H1 (cell line): Measurements from ENCODE around the gene WDR35. TPM values are rescaled to one million over a fixed set of nuclear protein-coding genes. Genes with fewer than 3 reads are reported as not detected.

Source experiments
- CTCF ChIA-PET: fragments of 300-600 bp; sonication (Branson Sonifier 250); formaldehyde crosslinking; loops from one replicate; lab custom pipeline; 2021; ENCODE audit not compliant: partially characterized antibody; lab: Charles Lee
- POLR2A ChIA-PET: fragments of 300-600 bp; sonication (Branson Sonifier 250); formaldehyde crosslinking; loops from one replicate; lab custom pipeline; 2021; ENCODE audit warnings: inconsistent platforms; ENCODE audit not compliant: partially characterized antibody; lab: Charles Lee
- DNase-seq, 2 experiments: peaks; one replicate each; pipeline versions ENCODE4 v3.0.0 to v3.0.0-alpha.2; 2010 to 2022; ENCODE audit warnings: low spot score in 2 of 2, low read depth in 1 of 2, mixed read lengths in 1 of 2
- FAIRE-seq: peaks from 2 replicates; lab custom pipeline; 2011; peaks lifted over from hg19 to GRCh38; lab: Jason Lieb, UNC
- H2AFZ ChIP-seq: 2 replicates; pipeline ENCODE4 v1.8.1; 2012; ENCODE audit warnings: low read length, inconsistent platforms
- H2AK5ac ChIP-seq: 2 replicates; pipeline ENCODE4 v1.6.1; 2013; ENCODE audit warnings: low read depth, low read length
- H2BK120ac ChIP-seq: replicated peaks from 2 replicates; pipeline ENCODE3; 2013; ENCODE audit warnings: low read depth, low read length, inconsistent platforms
- H2BK12ac ChIP-seq: 2 replicates; pipeline ENCODE4 v1.6.1; 2013; ENCODE audit warnings: low read depth, low read length
- H2BK15ac ChIP-seq: 2 replicates; pipeline ENCODE4 v1.6.1; 2013; ENCODE audit warnings: low read length
- H2BK20ac ChIP-seq: 2 replicates; pipeline ENCODE4 v1.6.1; 2013; ENCODE audit warnings: low read length
- H2BK5ac ChIP-seq: 2 replicates; pipeline ENCODE4 v1.6.1; 2013; ENCODE audit warnings: low read depth, low read length
- H3K14ac ChIP-seq: 2 replicates; pipeline ENCODE4 v1.6.1; 2013; ENCODE audit warnings: inconsistent platforms; ENCODE audit not compliant: insufficient read length
- H3K18ac ChIP-seq: 2 replicates; pipeline ENCODE4 v1.6.1; 2013; ENCODE audit warnings: low read length; ENCODE audit errors: extremely low read depth
- H3K23ac ChIP-seq: 2 replicates; pipeline ENCODE4 v1.6.1; 2013; ENCODE audit warnings: inconsistent platforms; ENCODE audit not compliant: insufficient read length
- H3K23me2 ChIP-seq: 2 replicates; pipeline ENCODE4 v1.6.1; 2013; ENCODE audit warnings: low read depth, low read length
- H3K27ac ChIP-seq: 2 replicates; pipeline ENCODE4 v1.6.1; 2011; ENCODE audit warnings: low read depth, low read length, inconsistent platforms
- H3K27me3 ChIP-seq, 4 experiments: replicated peaks in 1 of 4; 1 replicate in 1 of 4; 2 replicates in 3 of 4; pipeline versions ENCODE4 v1.6.1 to v1.8.1; 2011 to 2013; ENCODE audit warnings: low read length in 3 of 4, mild to moderate bottlenecking in 3 of 4, inconsistent platforms in 2 of 4, mixed read lengths in 2 of 4, moderate library complexity in 1 of 4; ENCODE audit not compliant: control insufficient read depth in 3 of 4, insufficient read depth in 3 of 4; ENCODE audit errors: extremely low read depth in 1 of 4
- H3K36me3 ChIP-seq, 4 experiments: 2 replicates each; pipeline versions ENCODE4 v1.6.1 to v1.8.1; 2011 to 2013; ENCODE audit warnings: mild to moderate bottlenecking in 4 of 4, low read length in 3 of 4, moderate library complexity in 2 of 4, control low read depth in 1 of 4, inconsistent platforms in 1 of 4; ENCODE audit not compliant: insufficient read depth in 4 of 4, control insufficient read depth in 2 of 4
- H3K4ac ChIP-seq: replicated peaks from 2 replicates; pipeline ENCODE3; 2013; ENCODE audit warnings: low read length, low read depth, mixed read lengths, inconsistent platforms; ENCODE audit not compliant: insufficient read length
- H3K4me1 ChIP-seq, 4 experiments: replicated peaks in 1 of 4; 1 replicate in 1 of 4; 2 replicates in 3 of 4; pipeline versions ENCODE4 v1.6.1 to v1.8.1; 2011 to 2013; ENCODE audit warnings: low read length in 3 of 4, inconsistent platforms in 2 of 4, mixed read lengths in 1 of 4; ENCODE audit not compliant: insufficient read depth in 4 of 4, control insufficient read depth in 3 of 4
- H3K4me2 ChIP-seq, 2 experiments: 2 replicates each; pipeline versions ENCODE4 v1.6.1 to v1.8.1; 2011 to 2013; ENCODE audit warnings: low read depth in 2 of 2, low read length in 2 of 2, control low read depth in 1 of 2, inconsistent platforms in 1 of 2, mild to moderate bottlenecking in 1 of 2; ENCODE audit not compliant: insufficient read depth in 1 of 2
- H3K4me3 ChIP-seq, 4 experiments: fragments of 200-600, 300-600 bp in 1 of 4; sonication (generic), shearing (Covaris generic), sonication (Bioruptor Twin) in 1 of 4; 2 replicates each; pipeline versions ENCODE4 v1.5.1 to v1.8.1; 2011 to 2016; ENCODE audit warnings: low read length in 4 of 4, low read depth in 3 of 4, control low read depth in 2 of 4, inconsistent platforms in 2 of 4, mild to moderate bottlenecking in 2 of 4, mixed read lengths in 1 of 4, moderate library complexity in 1 of 4; ENCODE audit not compliant: insufficient read depth in 2 of 4; ENCODE audit errors: extremely low read depth in 1 of 4
- H3K56ac ChIP-seq: replicated peaks from 2 replicates; pipeline ENCODE3; 2013; ENCODE audit warnings: low read depth, mild to moderate bottlenecking, mixed read lengths, low read length, inconsistent platforms; ENCODE audit not compliant: insufficient read length
- H3K79me1 ChIP-seq: 2 replicates; pipeline ENCODE4 v1.6.1; 2013; ENCODE audit warnings: low read depth, low read length, control low read depth
- H3K79me2 ChIP-seq, 2 experiments: 2 replicates each; pipeline versions ENCODE4 v1.6.1 to v1.8.1; 2012 to 2013; ENCODE audit warnings: low read length in 2 of 2, mild to moderate bottlenecking in 2 of 2, inconsistent platforms in 1 of 2; ENCODE audit not compliant: insufficient read depth in 2 of 2, control insufficient read depth in 1 of 2
- H3K9ac ChIP-seq, 4 experiments: replicated peaks in 1 of 4; 1 replicate in 1 of 4; 2 replicates in 3 of 4; pipeline versions ENCODE4 v1.6.1 to v1.8.1; 2011 to 2013; ENCODE audit warnings: low read depth in 3 of 4, low read length in 3 of 4, control low read depth in 2 of 4, mild to moderate bottlenecking in 2 of 4, moderate library complexity in 2 of 4, inconsistent platforms in 1 of 4; ENCODE audit errors: extremely low read depth in 1 of 4
- H3K9me3 ChIP-seq, 2 experiments: 2 replicates each; pipeline versions ENCODE4 v1.6.1 to v1.8.1; 2012 to 2013; ENCODE audit warnings: mild to moderate bottlenecking in 2 of 2, moderate library complexity in 2 of 2, control low read depth in 1 of 2, inconsistent platforms in 1 of 2, low read depth in 1 of 2, low read length in 1 of 2, mixed read lengths in 1 of 2; ENCODE audit not compliant: insufficient read depth in 2 of 2
- H4K20me1 ChIP-seq, 2 experiments: replicated peaks in 1 of 2; 2 replicates each; pipeline versions ENCODE3 to v1.8.1; 2011 to 2013; ENCODE audit warnings: inconsistent platforms in 2 of 2, low read length in 2 of 2, mild to moderate bottlenecking in 1 of 2; ENCODE audit not compliant: insufficient read depth in 2 of 2, control insufficient read depth in 1 of 2
- H4K5ac ChIP-seq: 2 replicates; pipeline ENCODE4 v1.6.1; 2013; ENCODE audit warnings: low read length, low read depth, mixed read lengths, inconsistent platforms; ENCODE audit not compliant: insufficient read length
- H4K8ac ChIP-seq: 2 replicates; pipeline ENCODE4 v1.8.0; 2013; ENCODE audit warnings: mild to moderate bottlenecking, moderate library complexity, low read length, inconsistent platforms; ENCODE audit not compliant: insufficient read depth; ENCODE audit errors: extremely low read depth
- H4K91ac ChIP-seq: replicated peaks from 2 replicates; pipeline ENCODE3; 2013; ENCODE audit warnings: low read length, mixed read lengths, inconsistent platforms; ENCODE audit not compliant: insufficient read length
- POU5F1 ChIP-seq: IDR thresholded peaks from 2 replicates; pipeline ENCODE4 v1.6.1; 2011; ENCODE audit warnings: low read depth, mild to moderate bottlenecking, low read length, moderate library complexity
- RAD21 ChIP-seq, 2 experiments: IDR thresholded peaks in 1 of 2; conservative IDR thresholded peaks in 1 of 2; 2 replicates each; pipeline ENCODE4 v1.6.1; 2011; ENCODE audit warnings: low read depth in 2 of 2, low read length in 2 of 2, improper control_type of control experiment in 1 of 2, inconsistent platforms in 1 of 2, mild to moderate bottlenecking in 1 of 2, moderate library complexity in 1 of 2
- WGBS, 2 experiments: shearing (Covaris generic) in 1 of 2; methylation state at CpG; one replicate each; pipeline versions ENCODE4 v1.1.6 to v1.1.7; 2013 to 2015; ENCODE audit warnings: low lambda C conversion rate in 2 of 2, mixed read lengths in 2 of 2, inconsistent platforms in 1 of 2, low coverage in 1 of 2, missing lambda C conversion rate in 1 of 2; ENCODE audit not compliant: insufficient replicate concordance in 2 of 2, insufficient coverage in 1 of 2, insufficient read length in 1 of 2; ENCODE audit errors: extremely low coverage in 1 of 2, missing lambda C conversion rate in 1 of 2; 5-methylcytosine and 5-hydroxymethylcytosine counted together
- polyA plus RNA-seq, 7 experiments: library from polyadenylated mRNA; depleted of rRNA in 3 of 7; stranded (reverse) in 5 of 7; unstranded in 2 of 7; fragments of >200 nt in 5 of 7; fragments of 200-250 nt in 2 of 7; gene quantifications; 1 replicate in 5 of 7; 2 replicates in 1 of 7; 4 replicates in 1 of 7; pipeline versions ENCODE4 v1.2.1 to v1.2.3, GENCODE V29; 2011 to 2013; ENCODE audit warnings: missing spikeins in 2 of 7, mixed read lengths in 2 of 7
- total RNA-seq: library from RNA; stranded (reverse); fragmentation: NEBNext Ultra II Directional; extraction: Animal tissue kit (Norgen Biotek cat#: 25700); gene quantifications from 2 replicates; pipeline ENCODE4 v1.2.1, GENCODE V29; 2021

The WDR35 gene
- total and polyA plus RNA-seq, 2 of the 8 experiments (the other 6 are each of a cell fraction or from before 2014, with no cell fraction given), result 9.0 to 25.5 TPM

- Histone ChIP-seq H4K91ac (no peak overlapping the region), H2BK20ac (no peak overlapping the region), H4K20me1 (no peaks in the 10 kb centered on the region), H4K8ac (no peak overlapping the region), H2BK15ac (no peak overlapping the region), H3K79me1 (no peaks in the 10 kb centered on the region; the same call in 1 of the 2 replicates), H3K9ac (no peak overlapping the region), H3K4me2 (no peak overlapping the region), H3K79me2 (no peaks in the 10 kb centered on the region), H3K36me3 (no peaks in the 10 kb centered on the region), H3K23ac (no peak overlapping the region), H3K56ac (no peak overlapping the region), H3K9me3 (no peaks in the 10 kb centered on the region), H3K14ac (no peak overlapping the region), H4K5ac (no peak overlapping the region), H3K27me3 (peaks cover 0 to 26% (median 23%) of the 10 kb centered on the region in 4 experiments; a peak in 6 of 7 replicates), H2AK5ac (no peak overlapping the region), H2BK5ac (no peak overlapping the region), H3K4me3 (no peak overlapping the region), H2AFZ (no peak overlapping the region), H3K27ac (no peak overlapping the region), H2BK120ac (no peak overlapping the region), H3K4me1 (peaks cover 0 to 6% (median 2%) of the 10 kb centered on the region in 4 experiments; a peak in 3 of 7 replicates), H3K23me2 (peaks cover 6% of the 10 kb centered on the region; the same call in 1 of the 2 replicates), H2BK12ac (no peak overlapping the region), H3K18ac (no peak overlapping the region), H3K4ac (no peak overlapping the region)
- DNase-seq (no peak), FAIRE-seq (no peak)
- POLR2A ChIA-PET, result no interaction called here
- WGBS, 2 experiments, result 83% methylated on average over 3 of the region's 3 CpGs; no CpG with 5 or more reads in 1 of the 2 experiments
- CTCF ChIA-PET, result interaction anchor here (1.0 to 5.5 kb wide), 5 partner anchors 8 to 512 kb away, joined by 3 to 33 read pairs (median 3); no protein-coding TSS in a partner anchor
- TF ChIP-seq RAD21 (IDR thresholded peaks at IDR 0.05 in 1 of 2, conservative IDR thresholded peaks at IDR 0.05 in 1 of 2; ENCODE audit: low read depth in 2 of 2, low read length in 2 of 2) (no peak), POU5F1 (no peak)
These were observed 117.6 kb downstream of the WDR35 start for GRCh38 chr2:19872302-19872701.
